NCI-H1417 (cell line): ENCODE data around the gene MVD.
"Not testable (repeated sequence)": the region's sequence is repeated elsewhere in the genome, so short reads cannot be mapped to it uniquely, and the experiment has no call there.

ENCODE experiments used
- DNase-seq, 3 experiments: peaks; one replicate each; lab custom pipeline; 2025; lab: John Stamatoyannopoulos, UW

MVD gene

GRCh38 chr16:88624977-88625576 lies 37.8 kb downstream of the MVD start:
- DNase-seq: no peak

GRCh38 chr16:88624481-88624880 lies 38.4 kb downstream of the MVD start:
- DNase-seq: no peak

GRCh38 chr16:88623858-88624257 lies 39.0 kb downstream of the MVD start:
- no peak for DNase-seq

GRCh38 chr16:88622866-88623265 lies 40.0 kb downstream of the MVD start:
- no peak for DNase-seq

- DNase-seq: no peak
Observed at GRCh38 chr16:88622125-88622524, 40.8 kb downstream of the MVD start.

GRCh38 chr16:88619859-88620815 lies 42.8 kb downstream of the MVD start:
- DNase-seq: no peak

GRCh38 chr16:88618956-88619667 lies 43.8 kb downstream of the MVD start:
- no peak for DNase-seq

GRCh38 chr16:88618182-88618955 lies 44.5 kb downstream of the MVD start:
- DNase-seq: no peak

GRCh38 chr16:88617268-88618031 lies 45.4 kb downstream of the MVD start:
- peak; percentile 40 to 79 (median 71) for DNase-seq

GRCh38 chr16:88616736-88617135 lies 46.2 kb downstream of the MVD start:
- no peak for DNase-seq

GRCh38 chr16:88616320-88616719 lies 46.6 kb downstream of the MVD start:
- no peak for DNase-seq

GRCh38 chr16:88614818-88615580 lies 47.9 kb downstream of the MVD start:
- no peak for DNase-seq

GRCh38 chr16:88613911-88614817 lies 48.7 kb downstream of the MVD start:
- no peak for DNase-seq

- DNase-seq: no peak
Observed at GRCh38 chr16:88613293-88613692, 49.6 kb downstream of the MVD start.

- DNase-seq: no peak
Observed at GRCh38 chr16:88610909-88611812, 51.7 kb downstream of the MVD start.

GRCh38 chr16:88610080-88610479 lies 52.8 kb downstream of the MVD start:
- no peak for DNase-seq

- not testable (repeated sequence) for DNase-seq
Observed at GRCh38 chr16:88609426-88609825, 53.5 kb downstream of the MVD start.

- no peak for DNase-seq
Observed at GRCh38 chr16:88608076-88608475, 54.8 kb downstream of the MVD start.
